ENCODE data around the gene TNFRSF21.
"Not testable (repeated sequence)": the region's sequence is repeated elsewhere in the genome, so short reads cannot be mapped to it uniquely, and the experiment has no call there.

The TNFRSF21 gene

DNA sequence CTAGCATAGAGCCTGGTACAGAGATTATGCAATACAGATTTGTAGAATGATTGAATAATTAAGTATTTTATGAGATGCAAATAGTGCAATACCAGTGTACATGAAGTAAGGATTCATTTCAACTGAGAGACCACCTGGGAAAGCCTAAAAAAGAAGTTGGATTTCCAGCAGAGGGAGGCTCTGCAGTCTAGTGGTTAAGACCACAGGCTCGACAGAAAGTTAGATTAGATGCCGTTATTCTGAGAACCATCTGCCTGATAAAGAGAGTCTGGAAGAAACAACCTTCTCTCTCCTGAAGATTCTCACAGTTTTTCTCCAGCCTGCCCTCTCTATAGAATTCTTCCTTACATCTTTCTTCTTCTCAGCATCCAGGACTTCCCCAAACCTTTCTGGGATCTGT is 13.6 kb upstream of the TNFRSF21 start:
- H3K27me3 ChIP-seq (ENCODE audit: control insufficient read depth, insufficient read depth, low read length) = no peaks in the 10 kb centered on the region
- H3K4me3 ChIP-seq (ENCODE audit: low read length) = no peak overlapping the region
- DNase-seq (ENCODE audit: low read depth, low spot score) = no peak
- no peaks in the 10 kb centered on the region for H3K4me1 ChIP-seq (ENCODE audit: control insufficient read depth, insufficient read depth, low read length)
- no peak overlapping the region for H3K27ac ChIP-seq (ENCODE audit: low read length)
- no peaks in the 10 kb centered on the region for H3K9me3 ChIP-seq (ENCODE audit: control insufficient read depth, insufficient read depth, low read length)
- no CpG with 5 or more reads among the region's 2 CpGs for WGBS (ENCODE audit: insufficient coverage, insufficient read length)
- no peaks in the 10 kb centered on the region for H3K36me3 ChIP-seq (ENCODE audit: control insufficient read depth, insufficient read depth, low read length)

DNA sequence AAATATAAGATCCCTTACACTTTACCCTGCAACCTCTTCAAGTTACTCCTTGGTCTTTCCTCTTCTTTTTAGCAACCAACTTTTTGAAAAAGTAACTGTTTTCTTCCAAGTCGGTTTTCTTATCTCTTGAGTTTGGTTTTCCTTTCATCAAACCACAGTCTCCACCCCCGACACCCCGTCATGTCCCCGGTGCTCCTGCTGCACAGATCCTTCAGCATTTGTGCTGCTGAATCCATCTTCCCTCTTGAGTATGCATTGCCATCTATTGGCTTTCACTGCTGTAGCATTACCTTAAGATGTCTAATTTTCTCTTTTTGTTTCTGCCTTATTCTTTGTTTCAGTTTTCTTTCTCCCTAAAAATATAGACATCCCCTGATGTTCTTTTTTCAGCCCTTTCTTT is 11.9 kb upstream of the TNFRSF21 start:
- H3K36me3 ChIP-seq (ENCODE audit: control insufficient read depth, insufficient read depth, low read length) = no peaks in the 10 kb centered on the region
- H3K27ac ChIP-seq (ENCODE audit: low read length) = no peak overlapping the region
- no peaks in the 10 kb centered on the region for H3K9me3 ChIP-seq (ENCODE audit: control insufficient read depth, insufficient read depth, low read length)
- no peaks in the 10 kb centered on the region for H3K27me3 ChIP-seq (ENCODE audit: control insufficient read depth, insufficient read depth, low read length)
- no peaks in the 10 kb centered on the region for H3K4me1 ChIP-seq (ENCODE audit: control insufficient read depth, insufficient read depth, low read length)
- no CpG with 5 or more reads among the region's 4 CpGs for WGBS (ENCODE audit: insufficient coverage, insufficient read length)
- DNase-seq (ENCODE audit: low read depth, low spot score) = no peak
- no peak overlapping the region for H3K4me3 ChIP-seq (ENCODE audit: low read length)

DNA sequence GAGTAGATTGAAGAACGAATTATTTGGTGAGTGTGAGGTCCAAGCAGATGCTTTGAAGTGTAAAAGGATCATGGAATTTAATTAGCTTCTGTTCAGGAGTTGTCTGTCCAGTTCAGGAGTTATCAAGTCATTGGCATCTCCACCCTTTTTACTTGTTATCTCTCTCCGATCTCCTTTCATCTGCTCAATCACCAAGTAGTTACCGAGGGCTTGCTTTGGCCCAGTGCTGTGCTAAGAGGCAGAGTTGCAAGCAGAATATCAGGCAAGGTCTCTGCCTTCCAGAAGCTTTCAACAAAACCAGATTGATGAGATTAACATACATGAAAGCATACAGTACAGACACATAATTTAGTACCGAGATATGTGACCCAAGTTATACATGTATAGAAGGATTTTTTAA is 10.2 kb upstream of the TNFRSF21 start:
- no peak for DNase-seq (ENCODE audit: low read depth, low spot score)
- no peaks in the 10 kb centered on the region for H3K9me3 ChIP-seq (ENCODE audit: control insufficient read depth, insufficient read depth, low read length)
- no peaks in the 10 kb centered on the region for H3K27me3 ChIP-seq (ENCODE audit: control insufficient read depth, insufficient read depth, low read length)
- H3K36me3 ChIP-seq (ENCODE audit: control insufficient read depth, insufficient read depth, low read length) = no peaks in the 10 kb centered on the region
- WGBS (ENCODE audit: insufficient coverage, insufficient read length) = 100% methylated on average over 1 of the region's 4 CpGs
- H3K4me1 ChIP-seq (ENCODE audit: control insufficient read depth, insufficient read depth, low read length) = no peaks in the 10 kb centered on the region
- no peak overlapping the region for H3K4me3 ChIP-seq (ENCODE audit: low read length)
- no peak overlapping the region for H3K27ac ChIP-seq (ENCODE audit: low read length)

DNA sequence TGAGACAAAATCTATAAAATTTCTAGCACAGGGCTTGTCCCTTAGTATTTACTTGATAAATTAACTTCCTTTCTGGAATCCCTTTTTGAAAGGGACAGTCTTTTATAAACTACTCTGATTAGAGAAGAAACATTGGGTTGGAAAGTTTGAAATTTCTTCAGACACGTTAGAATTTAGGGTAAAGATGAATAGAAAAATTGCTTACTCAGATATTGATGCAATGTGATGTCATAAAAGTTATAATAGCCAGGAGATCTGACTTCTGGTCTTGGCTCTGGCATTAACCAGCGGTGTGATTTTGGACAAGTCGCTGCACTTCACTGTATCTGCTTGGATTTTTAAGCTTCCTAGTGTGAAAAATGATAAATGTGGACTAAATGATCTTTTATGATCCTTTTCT is 9.7 kb upstream of the TNFRSF21 start:
- Histone ChIP-seq H3K4me1 (ENCODE audit: control insufficient read depth, insufficient read depth, low read length) (no peaks in the 10 kb centered on the region), H3K4me3 (ENCODE audit: low read length) (no peak overlapping the region), H3K36me3 (ENCODE audit: control insufficient read depth, insufficient read depth, low read length) (no peaks in the 10 kb centered on the region), H3K27ac (ENCODE audit: low read length) (no peak overlapping the region), H3K27me3 (ENCODE audit: control insufficient read depth, insufficient read depth, low read length) (no peaks in the 10 kb centered on the region), H3K9me3 (ENCODE audit: control insufficient read depth, insufficient read depth, low read length) (no peaks in the 10 kb centered on the region)
- DNase-seq (ENCODE audit: low read depth, low spot score) = no peak
- WGBS (ENCODE audit: insufficient coverage, insufficient read length) = 100% methylated on average over 1 of the region's 3 CpGs

DNA sequence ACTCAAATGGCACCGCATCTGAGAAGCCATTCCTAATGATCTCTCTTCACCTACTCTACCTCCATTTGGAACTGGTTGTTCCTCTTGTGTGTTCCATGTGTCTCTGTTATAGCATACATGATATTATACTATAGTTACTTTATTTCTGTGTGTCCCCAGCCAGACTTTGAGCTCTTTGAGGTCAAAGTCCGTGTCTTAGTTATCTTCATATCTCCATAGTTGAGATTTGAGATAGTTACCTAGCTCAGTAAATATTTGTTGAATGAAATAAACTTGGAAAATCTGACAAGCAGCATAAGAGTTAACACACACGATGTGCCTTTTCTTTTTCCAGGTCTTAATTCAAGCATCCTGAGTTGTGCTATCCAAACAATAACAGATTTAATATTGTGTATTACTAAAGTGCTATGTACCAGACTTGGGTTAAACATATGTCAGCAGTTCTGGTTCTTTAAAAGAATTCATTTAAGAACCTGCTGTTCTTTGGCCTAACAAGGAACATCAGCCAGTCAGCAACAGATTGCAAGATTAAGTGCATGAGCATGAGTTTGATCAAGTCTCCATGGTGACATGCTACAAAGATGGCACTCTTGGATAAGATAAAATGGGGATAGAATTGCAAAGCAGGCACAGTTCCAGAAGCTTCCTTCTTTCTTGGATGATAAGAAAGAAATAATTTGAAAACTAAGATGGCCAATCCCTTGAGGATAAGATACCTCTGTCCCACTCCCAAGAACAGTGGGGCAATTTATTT is 8.7 kb upstream of the TNFRSF21 start:
- no peaks in the 10 kb centered on the region for H3K4me1 ChIP-seq (ENCODE audit: control insufficient read depth, insufficient read depth, low read length)
- H3K4me3 ChIP-seq (ENCODE audit: low read length) = no peak overlapping the region
- DNase-seq (ENCODE audit: low read depth, low spot score) = no peak
- no CpG with 5 or more reads among the region's 3 CpGs for WGBS (ENCODE audit: insufficient coverage, insufficient read length)
- H3K36me3 ChIP-seq (ENCODE audit: control insufficient read depth, insufficient read depth, low read length) = no peaks in the 10 kb centered on the region
- H3K9me3 ChIP-seq (ENCODE audit: control insufficient read depth, insufficient read depth, low read length) = no peaks in the 10 kb centered on the region
- H3K27me3 ChIP-seq (ENCODE audit: control insufficient read depth, insufficient read depth, low read length) = no peaks in the 10 kb centered on the region
- no peak overlapping the region for H3K27ac ChIP-seq (ENCODE audit: low read length)

DNA sequence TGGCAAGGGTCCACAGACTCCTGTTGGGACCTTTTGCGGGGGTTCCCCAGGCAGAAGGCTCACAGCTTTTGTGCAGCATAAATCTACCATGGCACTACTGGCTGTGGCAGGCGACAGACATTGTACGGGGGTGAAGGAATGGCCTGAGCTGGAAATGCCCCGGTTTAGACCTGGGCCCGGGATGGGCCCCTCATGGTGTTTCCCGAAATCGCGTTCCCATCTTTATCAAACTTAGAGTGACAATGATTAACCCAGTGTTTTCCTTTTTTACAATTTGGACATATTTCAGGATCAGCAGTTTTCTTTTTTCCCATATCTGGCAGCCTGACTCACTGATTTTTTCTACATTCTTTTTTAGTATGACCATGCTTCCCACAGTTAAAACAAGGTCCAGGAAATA is 5.5 kb upstream of the TNFRSF21 start:
- not testable (repeated sequence) for DNase-seq (ENCODE audit: low read depth, low spot score); H3K27ac ChIP-seq (ENCODE audit: low read length); H3K36me3 ChIP-seq (ENCODE audit: control insufficient read depth, insufficient read depth, low read length); H3K9me3 ChIP-seq (ENCODE audit: control insufficient read depth, insufficient read depth, low read length); H3K4me3 ChIP-seq (ENCODE audit: low read length); H3K27me3 ChIP-seq (ENCODE audit: control insufficient read depth, insufficient read depth, low read length); H3K4me1 ChIP-seq (ENCODE audit: control insufficient read depth, insufficient read depth, low read length)
- no CpG with 5 or more reads among the region's 8 CpGs for WGBS (ENCODE audit: insufficient coverage, insufficient read length)

DNA sequence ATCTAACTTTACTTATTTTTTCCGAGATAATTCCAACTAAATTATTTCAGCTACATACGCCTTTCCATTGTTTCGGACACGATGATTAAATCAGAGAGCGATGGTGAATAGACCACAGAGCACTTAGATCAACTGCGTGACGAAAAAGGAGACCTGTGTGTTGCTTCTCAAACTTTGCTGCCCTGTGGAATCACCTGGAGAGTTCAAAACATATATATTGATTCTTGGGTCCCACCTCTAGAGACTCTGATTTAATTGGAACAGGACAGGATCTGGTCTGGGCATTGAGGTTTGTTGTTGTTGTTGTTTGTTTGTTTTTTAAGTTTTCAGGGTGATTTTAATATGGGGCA is 401 bp upstream of the TNFRSF21 start:
- H3K9me3 ChIP-seq (ENCODE audit: control insufficient read depth, insufficient read depth, low read length) = no peaks in the 10 kb centered on the region
- no peak for DNase-seq (ENCODE audit: low read depth, low spot score)
- no peaks in the 10 kb centered on the region for H3K27me3 ChIP-seq (ENCODE audit: control insufficient read depth, insufficient read depth, low read length)
- no peak overlapping the region for H3K4me3 ChIP-seq (ENCODE audit: low read length)
- no CpG with 5 or more reads among the region's 7 CpGs for WGBS (ENCODE audit: insufficient coverage, insufficient read length)
- H3K36me3 ChIP-seq (ENCODE audit: control insufficient read depth, insufficient read depth, low read length) = no peaks in the 10 kb centered on the region
- no peak overlapping the region for H3K27ac ChIP-seq (ENCODE audit: low read length)
- H3K4me1 ChIP-seq (ENCODE audit: control insufficient read depth, insufficient read depth, low read length) = peaks cover 6% of the 10 kb centered on the region

DNA sequence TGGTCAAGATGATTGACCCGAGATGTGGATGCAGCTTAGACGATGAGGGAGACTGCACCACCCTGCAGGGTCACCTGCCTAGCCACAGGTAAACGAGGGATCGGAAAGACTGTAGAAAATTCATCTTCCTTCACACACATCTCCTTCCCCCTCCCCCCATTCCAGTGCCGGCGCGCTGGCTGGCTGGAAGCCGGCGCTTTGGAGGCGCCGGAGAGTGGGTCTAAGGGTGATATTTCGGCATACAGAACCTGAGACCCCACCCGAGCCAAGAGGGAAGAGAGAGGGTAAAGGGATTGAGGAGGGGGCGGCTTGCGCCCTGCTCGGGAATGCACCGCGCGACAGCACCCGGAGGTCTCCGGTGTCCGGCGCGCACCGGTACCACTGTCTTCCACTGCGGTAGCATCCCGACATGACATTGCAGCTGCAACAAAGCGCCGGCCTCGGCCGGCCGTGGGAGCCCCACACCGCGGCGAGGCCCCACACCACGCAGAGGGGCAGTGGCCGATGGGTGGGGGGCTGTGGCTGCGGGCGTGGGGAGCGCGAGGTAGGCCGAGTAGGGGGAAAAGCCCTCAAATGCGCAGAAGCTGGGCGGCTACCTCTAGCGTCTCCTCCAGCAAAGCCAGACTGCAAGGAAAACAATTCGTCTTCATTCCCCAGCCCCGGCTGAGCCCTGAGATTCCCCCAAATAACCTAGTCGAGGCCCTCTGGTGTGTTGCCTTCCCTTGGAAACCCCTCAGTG is 984 bp downstream of the TNFRSF21 start:
- DNase-seq (ENCODE audit: low read depth, low spot score) = no peak
- no CpG with 5 or more reads among the region's 48 CpGs for WGBS (ENCODE audit: insufficient coverage, insufficient read length)
- Histone ChIP-seq H3K4me3 (ENCODE audit: low read length) (peak overlapping the region; percentile 93), H3K27ac (ENCODE audit: low read length) (no peak overlapping the region), H3K9me3 (ENCODE audit: control insufficient read depth, insufficient read depth, low read length) (no peaks in the 10 kb centered on the region), H3K36me3 (ENCODE audit: control insufficient read depth, insufficient read depth, low read length) (no peaks in the 10 kb centered on the region), H3K27me3 (ENCODE audit: control insufficient read depth, insufficient read depth, low read length) (no peaks in the 10 kb centered on the region), H3K4me1 (ENCODE audit: control insufficient read depth, insufficient read depth, low read length) (peaks cover 6% of the 10 kb centered on the region)

DNA sequence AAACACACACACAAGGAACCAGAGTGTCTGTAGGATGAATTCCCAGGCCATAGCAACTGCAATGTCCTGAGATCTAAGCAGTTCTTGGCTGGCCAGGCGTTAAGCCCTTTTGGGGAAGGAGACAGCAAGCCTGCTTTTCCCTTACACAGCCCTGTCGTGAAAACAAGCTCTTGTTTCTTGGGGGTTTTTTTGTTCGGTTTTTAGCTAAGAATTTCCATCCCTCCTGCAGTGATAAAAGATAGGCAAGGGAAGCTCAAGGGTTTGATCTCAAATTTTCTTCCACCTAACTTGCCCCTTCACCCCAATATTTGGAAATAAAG is 1.5 kb downstream of the TNFRSF21 start:
- Histone ChIP-seq H3K36me3 (ENCODE audit: control insufficient read depth, insufficient read depth, low read length) (no peaks in the 10 kb centered on the region), H3K27ac (ENCODE audit: low read length) (no peak overlapping the region), H3K9me3 (ENCODE audit: control insufficient read depth, insufficient read depth, low read length) (no peaks in the 10 kb centered on the region), H3K4me3 (ENCODE audit: low read length) (peak overlapping the region; percentile 93; the same call in 1 of the 2 replicates), H3K4me1 (ENCODE audit: control insufficient read depth, insufficient read depth, low read length) (peaks cover 6% of the 10 kb centered on the region), H3K27me3 (ENCODE audit: control insufficient read depth, insufficient read depth, low read length) (no peaks in the 10 kb centered on the region)
- no CpG with 5 or more reads among the region's 3 CpGs for WGBS (ENCODE audit: insufficient coverage, insufficient read length)
- DNase-seq (ENCODE audit: low read depth, low spot score) = no peak

DNA sequence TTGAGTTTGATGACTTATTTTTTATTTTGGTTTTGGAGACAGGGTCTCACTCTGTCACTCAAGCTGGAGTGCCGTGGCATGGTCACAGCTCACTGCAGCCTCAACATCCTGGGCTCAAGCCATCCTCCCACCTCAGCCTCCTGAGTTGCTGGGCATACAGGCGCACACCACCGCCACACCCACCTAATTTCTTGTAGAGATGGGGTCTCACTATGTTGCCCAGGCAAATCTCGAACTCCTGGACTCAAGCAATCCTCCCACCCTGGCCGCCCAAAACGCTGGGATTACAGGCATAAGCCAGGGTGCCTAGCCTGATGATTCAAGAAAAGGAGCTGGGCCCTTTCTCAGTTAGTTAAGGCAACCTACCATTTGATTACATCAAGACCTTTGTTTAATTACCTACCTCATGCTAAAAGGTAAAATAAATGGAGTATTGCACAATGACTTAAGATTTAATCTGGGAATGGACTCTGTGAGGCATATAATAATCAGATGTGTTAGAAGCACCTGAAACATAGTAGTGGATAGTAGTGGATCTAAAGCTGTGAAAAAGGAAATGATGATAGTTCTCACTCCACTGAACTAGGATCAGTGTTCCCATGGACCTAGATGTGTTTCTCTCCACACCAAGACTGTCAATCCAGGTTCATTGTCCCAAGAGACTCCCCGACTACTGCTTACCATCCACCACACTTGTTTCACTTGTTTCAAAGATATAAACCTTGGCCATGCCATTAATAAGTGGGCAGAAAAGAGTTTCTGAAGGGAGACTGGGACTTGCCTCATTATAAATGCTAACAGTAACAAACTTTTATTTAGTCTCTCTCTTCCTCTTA is 2.1 kb downstream of the TNFRSF21 start:
- no peak overlapping the region for H3K27ac ChIP-seq (ENCODE audit: low read length)
- peaks cover 6% of the 10 kb centered on the region for H3K4me1 ChIP-seq (ENCODE audit: control insufficient read depth, insufficient read depth, low read length)
- H3K36me3 ChIP-seq (ENCODE audit: control insufficient read depth, insufficient read depth, low read length) = no peaks in the 10 kb centered on the region
- no peak for DNase-seq (ENCODE audit: low read depth, low spot score)
- H3K9me3 ChIP-seq (ENCODE audit: control insufficient read depth, insufficient read depth, low read length) = no peaks in the 10 kb centered on the region
- WGBS (ENCODE audit: insufficient coverage, insufficient read length) = no CpG with 5 or more reads among the region's 7 CpGs
- no peaks in the 10 kb centered on the region for H3K27me3 ChIP-seq (ENCODE audit: control insufficient read depth, insufficient read depth, low read length)
- H3K4me3 ChIP-seq (ENCODE audit: low read length) = peak overlapping the region; percentile 93; the same call in 1 of the 2 replicates

Data from iPS DF 6.9 (cell line).